NAMALWA (cell line): ENCODE measurements around the gene TEX52.

Source experiments
- DNase-seq: peaks from one replicate; pipeline ENCODE4 v3.0.0-alpha.2; 2015; ENCODE audit warnings: low spot score

The TEX52 gene

GRCh38 chr12:2832550-2833127, 24.2 kb downstream of the TEX52 start:
- DNase-seq = no peak

GRCh38 chr12:2829275-2829674, 27.6 kb downstream of the TEX52 start:
- no peak for DNase-seq

GRCh38 chr12:2826721-2827515, 29.9 kb downstream of the TEX52 start:
- no peak for DNase-seq

GRCh38 chr12:2826036-2826435, 30.8 kb downstream of the TEX52 start:
- DNase-seq = no peak

GRCh38 chr12:2825132-2825531, 31.7 kb downstream of the TEX52 start:
- no peak for DNase-seq

GRCh38 chr12:2824541-2824940, 32.3 kb downstream of the TEX52 start:
- no peak for DNase-seq

- DNase-seq = no peak
These were observed 33.4 kb downstream of the TEX52 start for GRCh38 chr12:2823483-2823882.

GRCh38 chr12:2820432-2820831, 36.4 kb downstream of the TEX52 start:
- DNase-seq = no peak

- DNase-seq = no peak
These were observed 37.0 kb downstream of the TEX52 start for GRCh38 chr12:2819810-2820209.

- peak; percentile 92 for DNase-seq
These were observed 43.3 kb downstream of the TEX52 start for GRCh38 chr12:2813214-2814185.

GRCh38 chr12:2812290-2813213, 44.3 kb downstream of the TEX52 start, which contains the start of gene ITFG2:
Gene ITFG2 (plus strand): TSS chr12:2812668. CDS start chr12:2812761, 93 bp downstream.
- DNase-seq = peak; percentile 100

- DNase-seq = peak; percentile 26
These were observed 45.0 kb downstream of the TEX52 start for GRCh38 chr12:2811801-2812200.

- DNase-seq = no peak
These were observed 50.1 kb downstream of the TEX52 start for GRCh38 chr12:2806700-2807099.

- no peak for DNase-seq
These were observed 51.7 kb downstream of the TEX52 start for GRCh38 chr12:2805143-2805520.

GRCh38 chr12:2804393-2805142, 52.3 kb downstream of the TEX52 start:
- no peak for DNase-seq

GRCh38 chr12:2803635-2804392, 53.0 kb downstream of the TEX52 start:
- no peak for DNase-seq

GRCh38 chr12:2801044-2801783, 55.6 kb downstream of the TEX52 start:
- DNase-seq = no peak

- no peak for DNase-seq
These were observed 56.7 kb downstream of the TEX52 start for GRCh38 chr12:2800046-2800570.
